ENCODE results near the gene ZDHHC14.

ZDHHC14 gene

DNA sequence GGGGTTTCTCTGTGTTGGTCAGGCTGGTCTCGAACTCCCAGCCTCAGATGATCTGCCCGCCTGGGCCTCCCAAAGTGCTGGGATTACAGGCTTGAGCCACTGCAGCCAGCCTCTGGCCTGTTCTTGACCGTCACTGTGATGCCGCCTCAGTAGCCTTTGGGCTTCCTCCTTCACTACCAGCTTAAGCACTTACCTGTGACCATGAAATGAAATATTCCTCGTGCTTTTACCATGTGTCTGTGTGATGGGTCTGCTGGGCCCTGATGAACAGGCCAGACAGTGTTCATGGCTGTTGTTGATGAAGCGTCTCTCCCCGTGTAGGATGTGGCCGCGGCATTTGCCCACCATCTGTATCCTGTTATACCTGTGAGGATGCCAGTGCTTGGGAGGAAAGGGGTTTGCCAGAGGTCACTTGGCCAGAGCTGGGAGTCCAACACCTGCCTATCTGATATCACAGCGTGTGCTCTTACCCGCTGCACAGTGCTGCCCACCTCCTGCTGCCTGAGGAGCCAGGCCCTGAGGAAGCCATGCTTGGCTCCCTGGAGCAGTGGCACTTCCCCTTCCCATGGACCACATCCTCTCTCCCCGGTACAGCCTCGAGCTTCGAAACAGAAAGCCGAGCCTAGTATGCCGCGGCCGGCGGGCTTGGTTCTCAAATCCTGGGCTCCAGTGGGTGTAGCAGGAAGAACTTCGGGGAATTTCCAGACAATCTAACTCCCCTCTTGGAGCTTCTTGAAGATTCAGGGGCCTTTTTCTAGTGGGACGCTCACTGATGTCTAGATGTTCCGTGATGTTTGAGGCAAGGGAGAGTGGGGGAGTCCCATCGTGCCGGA lies 167.9 kb downstream of the ZDHHC14 start:
- TF ChIP-seq, protein P1, sequence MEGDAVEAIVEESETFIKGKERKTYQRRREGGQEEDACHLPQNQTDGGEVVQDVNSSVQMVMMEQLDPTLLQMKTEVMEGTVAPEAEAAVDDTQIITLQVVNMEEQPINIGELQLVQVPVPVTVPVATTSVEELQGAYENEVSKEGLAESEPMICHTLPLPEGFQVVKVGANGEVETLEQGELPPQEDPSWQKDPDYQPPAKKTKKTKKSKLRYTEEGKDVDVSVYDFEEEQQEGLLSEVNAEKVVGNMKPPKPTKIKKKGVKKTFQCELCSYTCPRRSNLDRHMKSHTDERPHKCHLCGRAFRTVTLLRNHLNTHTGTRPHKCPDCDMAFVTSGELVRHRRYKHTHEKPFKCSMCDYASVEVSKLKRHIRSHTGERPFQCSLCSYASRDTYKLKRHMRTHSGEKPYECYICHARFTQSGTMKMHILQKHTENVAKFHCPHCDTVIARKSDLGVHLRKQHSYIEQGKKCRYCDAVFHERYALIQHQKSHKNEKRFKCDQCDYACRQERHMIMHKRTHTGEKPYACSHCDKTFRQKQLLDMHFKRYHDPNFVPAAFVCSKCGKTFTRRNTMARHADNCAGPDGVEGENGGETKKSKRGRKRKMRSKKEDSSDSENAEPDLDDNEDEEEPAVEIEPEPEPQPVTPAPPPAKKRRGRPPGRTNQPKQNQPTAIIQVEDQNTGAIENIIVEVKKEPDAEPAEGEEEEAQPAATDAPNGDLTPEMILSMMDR (IDR thresholded peaks at IDR 0.05; ENCODE audit: insufficient read depth, low read length, missing control alignments), result no peak
- DNase-seq (ENCODE audit: low read depth, low spot score), result no peak
- CTCF ChIA-PET, result no interaction called here
- POLR2A ChIA-PET, result no interaction called here
- H3K4me3 ChIP-seq (ENCODE audit: low read depth, low read length), result no peak overlapping the region

DNA sequence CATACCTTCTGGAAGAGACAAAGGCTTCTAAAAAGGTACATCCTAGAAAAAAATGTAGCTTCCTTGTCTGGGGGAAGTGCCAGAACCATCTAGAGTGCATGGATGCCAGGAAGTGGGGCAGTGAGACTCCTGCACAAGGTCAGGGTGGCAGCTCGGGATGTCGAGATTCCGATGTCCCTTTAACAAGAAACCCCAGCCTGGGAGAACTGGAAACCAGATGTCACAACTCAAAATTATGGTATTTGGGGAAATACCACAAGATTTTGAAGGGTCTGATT lies 168.4 kb downstream of the ZDHHC14 start:
- ChIA-PET POLR2A (no interaction called here), CTCF (no interaction called here)
- no peak for DNase-seq (ENCODE audit: low read depth, low spot score)
- TF ChIP-seq, protein P1 (IDR thresholded peaks at IDR 0.05; ENCODE audit: insufficient read depth, low read length, missing control alignments), result no peak
- no peak overlapping the region for H3K4me3 ChIP-seq (ENCODE audit: low read depth, low read length)

DNA sequence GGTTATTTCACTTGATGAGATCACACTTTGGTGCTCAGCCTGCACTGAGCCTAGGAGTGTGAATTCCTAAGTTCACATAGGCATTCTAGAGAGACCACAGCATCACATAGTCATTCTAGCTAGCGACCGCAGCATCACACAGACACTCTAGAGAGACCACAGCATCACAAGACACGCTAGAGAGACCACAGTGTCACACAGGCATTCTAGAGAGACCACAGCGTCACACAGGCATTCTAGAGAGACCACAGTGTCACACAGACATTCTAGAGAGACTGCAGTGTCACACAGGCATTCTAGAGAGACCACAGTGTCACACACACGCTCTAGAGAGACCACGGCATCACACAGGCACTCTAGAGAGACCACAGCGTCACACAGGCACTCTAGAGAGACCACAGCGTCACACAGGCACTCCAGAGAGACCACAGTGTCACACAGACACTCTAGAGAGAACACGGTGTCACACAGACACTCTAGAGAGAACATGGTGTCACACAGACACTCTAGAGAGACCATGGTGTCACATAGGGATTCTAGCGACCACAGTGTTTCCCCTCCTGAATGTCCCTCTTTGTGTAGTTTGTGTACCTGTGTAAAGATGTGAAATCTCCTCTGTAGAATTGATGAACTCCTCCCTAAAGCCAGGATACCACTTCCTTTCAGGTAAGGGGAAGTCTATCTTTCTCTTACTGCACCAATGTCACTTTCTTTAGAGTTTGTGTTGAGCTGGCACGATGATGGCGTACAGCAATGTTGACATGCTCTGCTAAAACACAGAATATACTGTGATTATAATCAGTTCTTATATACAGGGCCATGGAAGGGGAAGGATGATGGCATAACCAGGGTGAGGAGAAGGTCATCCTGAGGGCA lies 169.4 kb downstream of the ZDHHC14 start:
- TF ChIP-seq, protein P1 (IDR thresholded peaks at IDR 0.05; ENCODE audit: insufficient read depth, low read length, missing control alignments), result no peak
- DNase-seq (ENCODE audit: low read depth, low spot score), result no peak
- H3K4me3 ChIP-seq (ENCODE audit: low read depth, low read length), result no peak overlapping the region
- CTCF ChIA-PET, result no interaction called here
- POLR2A ChIA-PET, result no interaction called here

DNA sequence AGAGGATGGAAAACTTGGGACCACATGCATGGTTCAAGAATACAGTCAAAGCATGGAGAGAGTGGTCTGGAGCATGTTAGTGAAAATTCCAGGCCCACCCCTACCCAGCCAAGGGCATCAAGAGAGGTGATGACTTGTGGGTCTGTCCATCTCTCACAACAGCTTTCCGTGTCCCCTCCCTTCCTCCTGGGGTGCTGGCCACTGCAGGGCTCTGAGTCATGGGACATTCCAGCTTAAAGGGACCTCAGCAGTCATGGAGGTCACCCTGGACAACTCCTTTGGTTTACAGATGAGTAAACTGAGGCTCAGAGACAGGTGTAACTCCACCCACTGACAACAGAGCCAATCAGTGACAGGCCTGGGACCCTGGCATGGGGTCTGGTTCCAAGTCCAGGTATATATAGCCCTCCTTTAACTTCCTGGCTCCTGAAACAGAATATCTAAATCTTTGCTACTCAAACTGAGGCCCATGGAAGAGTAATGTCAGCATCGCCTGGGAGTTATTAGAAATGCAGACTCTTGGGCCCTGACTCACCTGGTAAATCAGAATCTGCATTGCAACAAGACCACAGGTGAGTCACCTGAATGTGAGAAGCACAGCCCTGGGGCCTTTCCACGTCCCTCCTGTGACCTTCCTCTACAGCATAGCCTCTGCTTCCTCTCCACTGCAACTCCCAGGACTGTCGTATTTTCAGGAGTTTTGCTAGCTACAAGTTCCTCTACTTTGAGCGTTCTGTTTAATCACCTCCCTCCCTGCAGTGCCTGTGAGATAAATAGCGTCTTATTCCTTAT lies 170.2 kb downstream of the ZDHHC14 start:
- TF ChIP-seq, protein P1 (IDR thresholded peaks at IDR 0.05; ENCODE audit: insufficient read depth, low read length, missing control alignments), result no peak
- DNase-seq (ENCODE audit: low read depth, low spot score), result no peak
- no peak overlapping the region for H3K4me3 ChIP-seq (ENCODE audit: low read depth, low read length)
- ChIA-PET POLR2A (no interaction called here), CTCF (no interaction called here)

DNA sequence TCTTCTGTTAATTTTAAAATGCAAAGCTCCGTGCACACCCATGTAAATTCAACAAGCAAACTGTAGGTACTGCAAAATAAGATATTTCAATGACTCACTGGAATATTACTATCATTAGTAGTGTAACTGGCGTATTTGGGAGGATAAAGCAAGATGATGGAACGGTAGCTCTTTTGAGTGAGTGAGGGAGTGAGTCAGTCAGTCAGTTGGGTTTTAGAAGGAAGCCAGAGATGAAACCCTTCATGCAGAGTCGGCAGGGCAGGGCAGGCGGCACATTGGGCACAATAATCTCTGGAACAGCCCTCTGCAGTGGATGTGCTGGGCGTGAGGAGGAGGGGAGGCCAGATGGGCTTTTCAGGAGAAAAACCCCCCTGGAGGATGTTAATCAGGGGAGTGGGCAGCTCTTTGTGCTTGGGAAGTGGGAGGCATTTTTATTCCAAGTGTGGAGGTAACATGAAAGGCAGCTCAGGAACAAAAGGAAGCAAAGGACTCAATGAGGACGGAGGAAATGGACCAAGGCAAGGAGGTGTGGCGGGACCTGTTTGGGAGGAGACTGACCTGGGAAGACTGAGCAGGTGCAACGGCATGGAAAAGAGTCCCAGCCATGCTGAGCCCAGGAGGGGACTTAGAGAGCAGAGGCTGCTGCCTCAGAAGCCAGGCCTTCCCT lies 171.2 kb downstream of the ZDHHC14 start:
- POLR2A ChIA-PET, result no interaction called here

More for the DNA sequence above, 171.2 kb downstream of the ZDHHC14 start:
- DNase-seq (ENCODE audit: low read depth, low spot score), result no peak
- TF ChIP-seq, protein P1 (IDR thresholded peaks at IDR 0.05; ENCODE audit: insufficient read depth, low read length, missing control alignments), result no peak
- CTCF ChIA-PET, result no interaction called here
- H3K4me3 ChIP-seq (ENCODE audit: low read depth, low read length), result no peak overlapping the region

Data from AG04449 (cell line).